Mesenchymal stem cell (in vitro differentiated cells and primary cell): ENCODE measurements around the gene TUBA3E.
"Not testable (repeated sequence)": the region's sequence is repeated elsewhere in the genome, so short reads cannot be mapped to it uniquely, and the experiment has no call there.

Source experiments
- DNase-seq: peaks from one replicate; pipeline ENCODE4 v3.0.0-alpha.2; 2013
- H2AFZ ChIP-seq: one replicate; pipeline ENCODE4 v1.6.1; 2013; ENCODE audit warnings: low read depth, mild to moderate bottlenecking, control low read depth, inconsistent platforms, low read length, moderate library complexity
- H2AK5ac ChIP-seq: 2 replicates; pipeline ENCODE4 v1.6.1; 2013; ENCODE audit warnings: low read length, moderate library complexity, mild to moderate bottlenecking, inconsistent platforms; ENCODE audit not compliant: severe bottlenecking
- H2BK120ac ChIP-seq: one replicate; pipeline ENCODE4 v1.6.1; 2013; ENCODE audit warnings: low read depth, mild to moderate bottlenecking, inconsistent platforms, low read length, moderate library complexity
- H2BK12ac ChIP-seq, 2 experiments: one replicate each; pipeline ENCODE4 v1.6.1; 2013; ENCODE audit warnings: inconsistent platforms in 2 of 2, low read length in 2 of 2, mild to moderate bottlenecking in 2 of 2, moderate library complexity in 2 of 2, control low read depth in 1 of 2
- H2BK15ac ChIP-seq: one replicate; pipeline ENCODE4 v1.6.1; 2013; ENCODE audit warnings: mild to moderate bottlenecking, low read depth, inconsistent platforms; ENCODE audit not compliant: poor library complexity, severe bottlenecking
- H2BK5ac ChIP-seq: 2 replicates; pipeline ENCODE4 v1.6.1; 2013; ENCODE audit warnings: low read depth, mild to moderate bottlenecking, low read length, control low read depth, inconsistent platforms; ENCODE audit not compliant: poor library complexity, severe bottlenecking
- H3K14ac ChIP-seq, 2 experiments: one replicate each; pipeline ENCODE4 v1.6.1; 2013; ENCODE audit warnings: inconsistent platforms in 2 of 2, low read length in 2 of 2, control low read depth in 1 of 2, mild to moderate bottlenecking in 1 of 2, moderate library complexity in 1 of 2
- H3K18ac ChIP-seq, 2 experiments: one replicate each; pipeline ENCODE4 v1.6.1; 2013; ENCODE audit warnings: inconsistent platforms in 2 of 2, low read length in 2 of 2, control low read depth in 1 of 2, low read depth in 1 of 2, mild to moderate bottlenecking in 1 of 2
- H3K23ac ChIP-seq, 2 experiments: one replicate each; pipeline ENCODE4 v1.6.1; 2013; ENCODE audit warnings: inconsistent platforms in 2 of 2, low read length in 2 of 2, mild to moderate bottlenecking in 2 of 2, moderate library complexity in 2 of 2, control low read depth in 1 of 2
- H3K27ac ChIP-seq: 2 replicates; pipeline ENCODE4 v1.5.1; 2013; ENCODE audit warnings: mild to moderate bottlenecking, moderate library complexity, low read length, control low read depth, inconsistent platforms; ENCODE audit not compliant: poor library complexity, severe bottlenecking
- H3K27me3 ChIP-seq, 2 experiments: 2 replicates each; pipeline versions ENCODE4 v1.6.1 to v1.7.0; 2013; ENCODE audit warnings: low read length in 2 of 2, mild to moderate bottlenecking in 2 of 2, moderate library complexity in 2 of 2, control low read depth in 1 of 2, inconsistent platforms in 1 of 2; ENCODE audit not compliant: control insufficient read depth in 1 of 2, insufficient read depth in 1 of 2
- H3K36me3 ChIP-seq, 2 experiments: 2 replicates each; pipeline versions ENCODE4 v1.6.1 to v1.7.0; 2013; ENCODE audit warnings: low read length in 2 of 2, control low read depth in 1 of 2, inconsistent platforms in 1 of 2, low read depth in 1 of 2, mild to moderate bottlenecking in 1 of 2; ENCODE audit not compliant: insufficient read depth in 2 of 2, control insufficient read depth in 1 of 2
- H3K4ac ChIP-seq, 2 experiments: one replicate each; pipeline ENCODE4 v1.6.1; 2013; ENCODE audit warnings: inconsistent platforms in 2 of 2, low read length in 2 of 2, mild to moderate bottlenecking in 2 of 2, moderate library complexity in 2 of 2, control low read depth in 1 of 2, low read depth in 1 of 2
- H3K4me1 ChIP-seq: 2 replicates; pipeline ENCODE4 v1.6.1; 2013; ENCODE audit warnings: low read depth, low read length, control low read depth; ENCODE audit not compliant: control insufficient read depth, insufficient read depth
- H3K4me2 ChIP-seq: 2 replicates; pipeline ENCODE4 v1.6.1; 2013; ENCODE audit warnings: low read length, mild to moderate bottlenecking, inconsistent platforms; ENCODE audit not compliant: poor library complexity, severe bottlenecking
- H3K4me3 ChIP-seq, 2 experiments: 2 replicates each; pipeline versions ENCODE4 v1.5.1 to v1.7.0; 2013; ENCODE audit warnings: low read length in 2 of 2, mild to moderate bottlenecking in 2 of 2, control low read depth in 1 of 2, low read depth in 1 of 2; ENCODE audit not compliant: insufficient read depth in 1 of 2
- H3K79me1 ChIP-seq: replicated peaks from 2 replicates; pipeline ENCODE4 v1.6.1; 2013; ENCODE audit warnings: mild to moderate bottlenecking, control low read depth, low read length, inconsistent platforms; ENCODE audit not compliant: poor library complexity, severe bottlenecking
- H3K9ac ChIP-seq: 2 replicates; pipeline ENCODE4 v1.7.0; 2013; ENCODE audit warnings: mild to moderate bottlenecking, low read length, moderate library complexity
- H3K9me3 ChIP-seq: 2 replicates; pipeline ENCODE4 v1.7.0; 2013; ENCODE audit warnings: mild to moderate bottlenecking, low read length; ENCODE audit not compliant: control insufficient read depth
- H4K8ac ChIP-seq: one replicate; pipeline ENCODE4 v1.6.1; 2013; ENCODE audit warnings: inconsistent platforms, mild to moderate bottlenecking, low read length, moderate library complexity
- H4K91ac ChIP-seq: one replicate; pipeline ENCODE4 v1.6.1; 2013; ENCODE audit warnings: mild to moderate bottlenecking, low read length, inconsistent platforms
- WGBS: methylation state at CpG from one replicate; pipeline ENCODE4 v1.1.7; 2013; ENCODE audit warnings: mixed read lengths; 5-methylcytosine and 5-hydroxymethylcytosine counted together

Gene TUBA3E

DNA sequence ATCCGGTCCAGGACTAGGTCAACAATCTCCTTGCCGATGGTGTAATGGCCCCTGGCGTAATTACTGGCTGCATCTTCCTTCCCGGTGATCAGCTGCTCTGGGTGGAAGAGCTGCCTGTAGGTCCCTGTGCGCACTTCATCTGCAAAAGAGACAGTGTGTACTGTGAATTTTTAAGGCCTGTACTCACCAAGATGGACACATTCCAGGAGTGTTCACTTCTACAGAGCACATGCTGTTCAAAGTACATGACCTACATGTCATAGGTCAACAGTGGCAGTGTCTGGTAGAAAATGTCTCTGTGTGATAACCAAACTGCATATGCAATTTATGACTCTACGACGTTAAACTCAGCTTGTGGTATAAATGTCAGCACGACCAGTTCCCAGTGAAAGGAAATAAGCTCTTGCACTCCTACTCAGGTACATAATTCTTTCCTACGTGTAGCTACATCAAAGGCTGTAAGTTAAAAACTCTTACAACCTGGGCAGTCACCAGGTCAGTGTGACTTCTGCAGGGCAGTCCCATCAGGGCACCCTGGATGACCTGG, 3.1 kb downstream of the TUBA3E start:
- H3K4me3 ChIP-seq, H2BK5ac ChIP-seq, H2AFZ ChIP-seq, H3K9ac ChIP-seq, H3K79me1 ChIP-seq, H2BK12ac ChIP-seq, H3K23ac ChIP-seq, H3K27me3 ChIP-seq, H3K4me1 ChIP-seq, H3K27ac ChIP-seq, H3K9me3 ChIP-seq, H4K8ac ChIP-seq, H3K18ac ChIP-seq, H3K14ac ChIP-seq, H2BK15ac ChIP-seq, DNase-seq, H2BK120ac ChIP-seq, H3K4me2 ChIP-seq, H2AK5ac ChIP-seq, H4K91ac ChIP-seq, H3K4ac ChIP-seq: not testable (repeated sequence)
- H3K36me3 ChIP-seq, result peaks cover 0 to 14% of the 10 kb centered on the region in 2 experiments
- WGBS, result 28% methylated on average over 5 of the region's 9 CpGs

DNA sequence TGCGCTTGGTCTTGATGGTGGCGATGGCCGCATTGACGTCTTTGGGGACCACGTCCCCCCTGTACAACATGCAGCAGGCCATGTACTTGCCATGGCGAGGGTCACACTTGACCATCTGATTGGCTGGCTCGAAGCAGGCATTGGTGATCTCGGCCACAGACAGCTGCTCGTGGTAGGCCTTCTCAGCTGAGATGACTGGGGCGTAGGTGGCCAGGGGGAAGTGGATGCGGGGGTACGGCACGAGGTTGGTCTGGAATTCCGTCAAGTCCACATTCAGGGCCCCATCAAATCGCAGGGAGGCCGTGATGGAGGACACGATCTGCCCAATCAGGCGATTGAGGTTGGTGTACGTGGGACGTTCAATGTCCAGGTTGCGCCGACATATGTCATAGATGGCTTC, 4.4 kb downstream of the TUBA3E start:
- not testable (repeated sequence) for H2BK5ac ChIP-seq, H2AFZ ChIP-seq, H3K27ac ChIP-seq, H3K27me3 ChIP-seq, H3K79me1 ChIP-seq, H3K4me1 ChIP-seq, H2BK120ac ChIP-seq, H3K9ac ChIP-seq, DNase-seq, H2BK15ac ChIP-seq, H3K4me2 ChIP-seq, H2AK5ac ChIP-seq, H3K18ac ChIP-seq, H3K4me3 ChIP-seq, H3K14ac ChIP-seq, H3K9me3 ChIP-seq, H3K23ac ChIP-seq, H4K91ac ChIP-seq, H2BK12ac ChIP-seq, H4K8ac ChIP-seq, H3K4ac ChIP-seq
- H3K36me3 ChIP-seq, result peaks cover 0 to 20% of the 10 kb centered on the region in 2 experiments
- WGBS, result 77% methylated on average over 10 of the region's 22 CpGs

DNA sequence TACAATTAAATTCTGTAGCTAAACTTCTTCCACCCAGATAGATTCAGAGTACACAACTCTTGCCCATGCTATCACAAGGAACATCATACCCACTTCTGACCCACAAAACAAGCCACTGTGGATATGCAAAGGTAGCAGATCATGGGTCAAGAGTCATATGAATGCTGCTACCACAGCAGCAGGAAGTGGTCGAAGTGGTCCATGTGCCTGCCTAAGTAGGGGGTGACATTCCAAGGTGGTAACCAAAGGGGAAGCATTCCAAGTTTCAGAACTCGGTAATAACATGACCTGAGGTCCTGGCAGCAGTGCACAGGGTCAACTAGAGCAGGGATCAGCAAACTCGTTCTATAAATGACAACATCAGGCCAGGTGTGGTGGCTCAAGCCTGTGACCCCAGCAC, 5.8 kb downstream of the TUBA3E start:
- H2BK120ac ChIP-seq, H2BK15ac ChIP-seq, H3K14ac ChIP-seq, H3K9me3 ChIP-seq, H3K27me3 ChIP-seq, H3K23ac ChIP-seq, H3K4ac ChIP-seq, H3K4me2 ChIP-seq, DNase-seq, H3K4me3 ChIP-seq, H4K8ac ChIP-seq, H4K91ac ChIP-seq, H2BK12ac ChIP-seq, H2AK5ac ChIP-seq, H2BK5ac ChIP-seq, H3K18ac ChIP-seq, H2AFZ ChIP-seq, H3K4me1 ChIP-seq, H3K27ac ChIP-seq, H3K9ac ChIP-seq: not testable (repeated sequence)
- peaks cover 13% of the 10 kb centered on the region for H3K79me1 ChIP-seq
- WGBS, result 67% methylated on average over 3 of the region's 3 CpGs
- H3K36me3 ChIP-seq, result peaks cover 0 to 28% of the 10 kb centered on the region in 2 experiments

DNA sequence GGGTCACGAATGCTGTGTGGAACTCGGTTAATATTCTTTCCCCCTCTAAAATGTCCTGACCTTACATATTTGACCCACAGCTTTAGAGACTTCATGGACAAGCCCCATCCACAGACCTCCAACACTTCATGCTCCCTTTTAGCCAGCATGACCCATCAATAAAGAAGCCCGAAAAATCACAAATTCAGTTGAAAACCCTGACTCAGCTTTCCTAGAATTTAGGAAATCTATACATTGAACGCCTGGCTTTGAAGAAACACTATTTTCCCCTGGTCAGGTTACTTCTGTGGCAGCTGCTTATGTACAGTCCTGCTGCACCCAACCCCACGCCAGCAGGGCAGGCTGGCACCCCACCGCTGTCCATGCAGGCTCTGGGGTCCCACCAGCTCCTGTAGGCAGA, 6.9 kb downstream of the TUBA3E start:
- not testable (repeated sequence) for H3K27me3 ChIP-seq, H3K9ac ChIP-seq, H2BK12ac ChIP-seq, H3K14ac ChIP-seq, H3K23ac ChIP-seq, H2BK120ac ChIP-seq, H3K4me2 ChIP-seq, H2BK5ac ChIP-seq, H2AFZ ChIP-seq, H3K18ac ChIP-seq, H3K4ac ChIP-seq, H3K9me3 ChIP-seq, H2AK5ac ChIP-seq, H3K4me1 ChIP-seq, DNase-seq, H3K27ac ChIP-seq, H4K8ac ChIP-seq, H3K4me3 ChIP-seq, H2BK15ac ChIP-seq, H4K91ac ChIP-seq
- Histone ChIP-seq H3K79me1 (peaks cover 16% of the 10 kb centered on the region), H3K36me3 (peaks cover 0 to 31% of the 10 kb centered on the region in 2 experiments)
- 97% methylated on average over 6 of the region's 6 CpGs for WGBS
